ENCODE results near the gene LY86.

- TF ChIP-seq POLR2AphosphoS5 (IDR thresholded peaks at IDR 0.05) (no peak), RAD21 (conservative IDR thresholded peaks at IDR 0.05) (no peak), EP300 (conservative IDR thresholded peaks at IDR 0.05; ENCODE audit: poor library complexity, severe bottlenecking) (no peak), EZH2 (IDR thresholded peaks at IDR 0.05; ENCODE audit: borderline replicate concordance, insufficient read depth, low read length, poor library complexity, severe bottlenecking) (no peak), MXI1 (conservative IDR thresholded peaks at IDR 0.05; ENCODE audit: poor library complexity, severe bottlenecking) (no peak), SMC3 (conservative IDR thresholded peaks at IDR 0.05; ENCODE audit: poor library complexity) (no peak)
- TF ChIP-seq, protein P1, sequence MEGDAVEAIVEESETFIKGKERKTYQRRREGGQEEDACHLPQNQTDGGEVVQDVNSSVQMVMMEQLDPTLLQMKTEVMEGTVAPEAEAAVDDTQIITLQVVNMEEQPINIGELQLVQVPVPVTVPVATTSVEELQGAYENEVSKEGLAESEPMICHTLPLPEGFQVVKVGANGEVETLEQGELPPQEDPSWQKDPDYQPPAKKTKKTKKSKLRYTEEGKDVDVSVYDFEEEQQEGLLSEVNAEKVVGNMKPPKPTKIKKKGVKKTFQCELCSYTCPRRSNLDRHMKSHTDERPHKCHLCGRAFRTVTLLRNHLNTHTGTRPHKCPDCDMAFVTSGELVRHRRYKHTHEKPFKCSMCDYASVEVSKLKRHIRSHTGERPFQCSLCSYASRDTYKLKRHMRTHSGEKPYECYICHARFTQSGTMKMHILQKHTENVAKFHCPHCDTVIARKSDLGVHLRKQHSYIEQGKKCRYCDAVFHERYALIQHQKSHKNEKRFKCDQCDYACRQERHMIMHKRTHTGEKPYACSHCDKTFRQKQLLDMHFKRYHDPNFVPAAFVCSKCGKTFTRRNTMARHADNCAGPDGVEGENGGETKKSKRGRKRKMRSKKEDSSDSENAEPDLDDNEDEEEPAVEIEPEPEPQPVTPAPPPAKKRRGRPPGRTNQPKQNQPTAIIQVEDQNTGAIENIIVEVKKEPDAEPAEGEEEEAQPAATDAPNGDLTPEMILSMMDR (IDR thresholded peaks at IDR 0.05; ENCODE audit: poor library complexity, severe bottlenecking) = no peak
Measured at GRCh38 chr6:6564154-6564553, 24.4 kb upstream of the LY86 start.

Measured in neural cell (in vitro differentiated cells).